Stimulated activated CD8-positive, alpha-beta memory T cell treated with anti-CD3 and anti-CD28 coated beads, Interleukin-4, amount 100 ng/mL, for 48 hours (primary cell): ENCODE measurements around the gene HSPG2.
"Not testable (repeated sequence)": the region's sequence is repeated elsewhere in the genome, so short reads cannot be mapped to it uniquely, and the experiment has no call there.

Experiments used
- DNase-seq: peaks from one replicate; pipeline ENCODE4 v3.0.0-alpha.2; 2020

Gene HSPG2

GRCh38 chr1:21781815-21782348 lies 155.2 kb downstream of the HSPG2 start:
- no peak for DNase-seq

GRCh38 chr1:21779613-21780521 lies 157.2 kb downstream of the HSPG2 start:
- peak; percentile 60 for DNase-seq

- DNase-seq, result no peak
These were observed 158.7 kb downstream of the HSPG2 start for GRCh38 chr1:21778405-21778727.

- DNase-seq, result not testable (repeated sequence)
These were observed 160.2 kb downstream of the HSPG2 start for GRCh38 chr1:21776925-21777324.

GRCh38 chr1:21775985-21776562 lies 161.0 kb downstream of the HSPG2 start:
- no peak for DNase-seq

GRCh38 chr1:21775550-21775914 lies 161.6 kb downstream of the HSPG2 start:
- no peak for DNase-seq

- DNase-seq, result no peak
These were observed 162.1 kb downstream of the HSPG2 start for GRCh38 chr1:21774835-21775549.

GRCh38 chr1:21773585-21773984 lies 163.5 kb downstream of the HSPG2 start:
- DNase-seq, result no peak
